Neural crest cell (in vitro differentiated cells): ENCODE results near the gene PTPRB. TPM values are rescaled to one million over a fixed set of nuclear protein-coding genes. Genes with fewer than 3 reads are reported as not detected.

Experiments
- DNase-seq: peaks from one replicate; pipeline ENCODE4 v3.0.0; 2021; ENCODE audit warnings: low read depth, mixed read lengths, low spot score
- H3K27ac Mint-ChIP-seq: one replicate; pipeline ENCODE4 v1.8.0; 2021; ENCODE audit warnings: mild to moderate bottlenecking, mixed read lengths; ENCODE audit not compliant: unreplicated experiment
- H3K27me3 Mint-ChIP-seq: 2 replicates; pipeline ENCODE4 v1.8.0; 2021; ENCODE audit warnings: low read depth, mild to moderate bottlenecking, mixed read lengths
- H3K36me3 Mint-ChIP-seq: 2 replicates; pipeline ENCODE4 v1.8.0; 2021; ENCODE audit warnings: low read depth, mild to moderate bottlenecking, mixed read lengths
- H3K4me1 Mint-ChIP-seq: 2 replicates; pipeline ENCODE4 v1.8.0; 2021; ENCODE audit warnings: mixed read lengths
- H3K4me3 Mint-ChIP-seq: one replicate; pipeline ENCODE4 v1.8.0; 2021; ENCODE audit warnings: mild to moderate bottlenecking, mixed read lengths
- H3K9me3 Mint-ChIP-seq: 2 replicates; pipeline ENCODE4 v1.8.0; 2021; ENCODE audit warnings: mixed read lengths
- CTCF ChIP-seq: fragments of 200-600 bp; sonication (generic); conservative IDR thresholded peaks from 2 replicates; pipeline ENCODE4 v1.5.0; 2021; ENCODE audit warnings: antibody characterized with exemption, mild to moderate bottlenecking
- total RNA-seq: library from RNA; stranded (reverse); gene quantifications from 2 replicates; pipeline ENCODE4 v1.2.1, GENCODE V29; 2021

PTPRB gene
- total RNA-seq, 1 donor from 2014 or later, result 0.93 TPM

GRCh38 chr12:70609203-70609602 lies 28.0 kb downstream of the PTPRB start:
- Mint-ChIP-seq H3K4me1 (peaks cover 13% of the 10 kb centered on the region), H3K27ac (no peak overlapping the region)
- DNase-seq, result no peak

GRCh38 chr12:70608184-70608583 lies 29.0 kb downstream of the PTPRB start:
- Mint-ChIP-seq H3K27me3 (peaks cover 31% of the 10 kb centered on the region), H3K36me3 (no peaks in the 10 kb centered on the region)

More at GRCh38 chr12:70609203-70609602, 28.0 kb downstream of the PTPRB start:
- Mint-ChIP-seq H3K36me3 (no peaks in the 10 kb centered on the region), H3K27me3 (peaks cover 35% of the 10 kb centered on the region), H3K4me3 (peak overlapping the region; percentile 90), H3K9me3 (no peaks in the 10 kb centered on the region)
- TF ChIP-seq CTCF, result no peak

GRCh38 chr12:70607107-70607506 lies 30.1 kb downstream of the PTPRB start:
- no peak for DNase-seq
- H3K9me3 Mint-ChIP-seq, result no peaks in the 10 kb centered on the region
- no peak overlapping the region for H3K27ac Mint-ChIP-seq
- no peak for TF ChIP-seq CTCF
- H3K4me1 Mint-ChIP-seq, result peaks cover 13% of the 10 kb centered on the region
- H3K36me3 Mint-ChIP-seq, result no peaks in the 10 kb centered on the region
- no peak overlapping the region for H3K4me3 Mint-ChIP-seq
- H3K27me3 Mint-ChIP-seq, result peaks cover 30% of the 10 kb centered on the region

More at GRCh38 chr12:70608184-70608583, 29.0 kb downstream of the PTPRB start:
- TF ChIP-seq CTCF, result no peak
- no peak for DNase-seq
- Mint-ChIP-seq H3K4me1 (peaks cover 13% of the 10 kb centered on the region), H3K27ac (no peak overlapping the region), H3K4me3 (peak overlapping the region; percentile 61), H3K9me3 (no peaks in the 10 kb centered on the region)

- Mint-ChIP-seq H3K9me3 (no peaks in the 10 kb centered on the region), H3K4me1 (peaks cover 13% of the 10 kb centered on the region), H3K4me3 (no peak overlapping the region), H3K27ac (no peak overlapping the region), H3K27me3 (peaks cover 22% of the 10 kb centered on the region), H3K36me3 (no peaks in the 10 kb centered on the region)
- no peak for DNase-seq
- TF ChIP-seq CTCF, result no peak
Observed at GRCh38 chr12:70605976-70606375, 31.3 kb downstream of the PTPRB start.

GRCh38 chr12:70604662-70605061 lies 32.6 kb downstream of the PTPRB start:
- no peak for DNase-seq
- Mint-ChIP-seq H3K4me3 (no peak overlapping the region), H3K27me3 (peaks cover 16% of the 10 kb centered on the region), H3K36me3 (no peaks in the 10 kb centered on the region), H3K9me3 (no peaks in the 10 kb centered on the region), H3K4me1 (peaks cover 6% of the 10 kb centered on the region), H3K27ac (no peak overlapping the region)
- TF ChIP-seq CTCF, result no peak

GRCh38 chr12:70603044-70603443 lies 34.2 kb downstream of the PTPRB start:
- Mint-ChIP-seq H3K9me3 (no peaks in the 10 kb centered on the region), H3K36me3 (no peaks in the 10 kb centered on the region), H3K27me3 (peaks cover under 1% of the 10 kb centered on the region), H3K27ac (no peak overlapping the region), H3K4me3 (no peak overlapping the region), H3K4me1 (peaks cover 7% of the 10 kb centered on the region)
- TF ChIP-seq CTCF, result no peak
- DNase-seq, result no peak
